ENCODE measurements around the gene WRAP73. TPM values are rescaled to one million over a fixed set of nuclear protein-coding genes. Genes with fewer than 3 reads are reported as not detected.

Gene WRAP73
- total RNA-seq, 1 experiment from 2014 or later: 25.3 TPM

- no peaks in the 10 kb centered on the region for H3K9me3 Mint-ChIP-seq (ENCODE audit: unreplicated experiment)
- no peaks in the 10 kb centered on the region for H3K27me3 Mint-ChIP-seq (ENCODE audit: insufficient read depth, unreplicated experiment)
- TF ChIP-seq, protein P1, sequence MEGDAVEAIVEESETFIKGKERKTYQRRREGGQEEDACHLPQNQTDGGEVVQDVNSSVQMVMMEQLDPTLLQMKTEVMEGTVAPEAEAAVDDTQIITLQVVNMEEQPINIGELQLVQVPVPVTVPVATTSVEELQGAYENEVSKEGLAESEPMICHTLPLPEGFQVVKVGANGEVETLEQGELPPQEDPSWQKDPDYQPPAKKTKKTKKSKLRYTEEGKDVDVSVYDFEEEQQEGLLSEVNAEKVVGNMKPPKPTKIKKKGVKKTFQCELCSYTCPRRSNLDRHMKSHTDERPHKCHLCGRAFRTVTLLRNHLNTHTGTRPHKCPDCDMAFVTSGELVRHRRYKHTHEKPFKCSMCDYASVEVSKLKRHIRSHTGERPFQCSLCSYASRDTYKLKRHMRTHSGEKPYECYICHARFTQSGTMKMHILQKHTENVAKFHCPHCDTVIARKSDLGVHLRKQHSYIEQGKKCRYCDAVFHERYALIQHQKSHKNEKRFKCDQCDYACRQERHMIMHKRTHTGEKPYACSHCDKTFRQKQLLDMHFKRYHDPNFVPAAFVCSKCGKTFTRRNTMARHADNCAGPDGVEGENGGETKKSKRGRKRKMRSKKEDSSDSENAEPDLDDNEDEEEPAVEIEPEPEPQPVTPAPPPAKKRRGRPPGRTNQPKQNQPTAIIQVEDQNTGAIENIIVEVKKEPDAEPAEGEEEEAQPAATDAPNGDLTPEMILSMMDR (IDR thresholded peaks at IDR 0.05; ENCODE audit: unreplicated experiment): no peak
- POLR2A ChIA-PET: no interaction called here
- DNase-seq (ENCODE audit: unreplicated experiment): no peak
- CTCF ChIA-PET: interaction anchor here (0.5 to 2.0 kb wide), 2 partner anchors 31 to 48 kb away, joined by 3 to 9 read pairs; no protein-coding TSS in a partner anchor
- peaks cover 32% of the 10 kb centered on the region for H3K4me1 Mint-ChIP-seq (ENCODE audit: insufficient read depth, unreplicated experiment)
- H3K27ac Mint-ChIP-seq (ENCODE audit: low read depth, unreplicated experiment): no peak overlapping the region
- intact Hi-C loops (cut with micrococcal nuclease): no loop called here
- H3K36me3 Mint-ChIP-seq (ENCODE audit: insufficient read depth, unreplicated experiment): peaks cover 7% of the 10 kb centered on the region
- H3K4me3 Mint-ChIP-seq (ENCODE audit: unreplicated experiment): no peak overlapping the region
- BruUV-seq (replicated peaks): no TSS peak
Measured at GRCh38 chr1:3693321-3693720, 43.4 kb upstream of the WRAP73 start.

DNA sequence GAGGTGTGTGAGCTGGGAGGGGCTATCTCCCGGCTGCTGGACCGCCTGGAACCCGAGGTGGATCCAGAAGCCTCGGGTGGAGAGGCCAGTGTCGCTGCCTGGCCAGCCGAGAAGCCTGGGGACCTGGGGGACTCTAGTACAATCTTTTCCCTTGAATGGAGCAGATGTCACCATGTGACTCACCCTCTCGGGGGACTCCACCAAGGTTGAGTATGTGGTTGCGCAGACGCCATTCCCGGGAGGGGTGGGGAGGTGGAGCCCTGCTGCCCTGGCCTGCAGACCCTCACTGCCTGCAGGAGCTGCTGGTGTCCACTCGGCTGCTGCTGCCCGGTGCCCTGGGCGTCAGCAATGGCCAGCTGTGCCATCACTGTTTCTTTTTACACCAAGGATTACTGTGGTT lies 42.7 kb upstream of the WRAP73 start:
- intact Hi-C loops (cut with micrococcal nuclease): no loop called here
- no peaks in the 10 kb centered on the region for H3K9me3 Mint-ChIP-seq (ENCODE audit: unreplicated experiment)
- no peak for DNase-seq (ENCODE audit: unreplicated experiment)
- no peak overlapping the region for H3K27ac Mint-ChIP-seq (ENCODE audit: low read depth, unreplicated experiment)
- H3K36me3 Mint-ChIP-seq (ENCODE audit: insufficient read depth, unreplicated experiment): peaks cover 7% of the 10 kb centered on the region
- POLR2A ChIA-PET: interaction anchor here (1.7 kb wide), 1 partner anchor 27 kb away, joined by 3 read pairs; no protein-coding TSS in a partner anchor
- H3K4me3 Mint-ChIP-seq (ENCODE audit: unreplicated experiment): no peak overlapping the region
- CTCF ChIA-PET: interaction anchor here (0.7 to 2.0 kb wide), 2 partner anchors 32 to 71 kb away, joined by 3 to 9 read pairs; no protein-coding TSS in a partner anchor
- no peaks in the 10 kb centered on the region for H3K27me3 Mint-ChIP-seq (ENCODE audit: insufficient read depth, unreplicated experiment)
- TF ChIP-seq, protein P1 (IDR thresholded peaks at IDR 0.05; ENCODE audit: unreplicated experiment): no peak
- H3K4me1 Mint-ChIP-seq (ENCODE audit: insufficient read depth, unreplicated experiment): peaks cover 25% of the 10 kb centered on the region
- BruUV-seq (replicated peaks): no TSS peak

GRCh38 chr1:3691421-3692204 lies 41.7 kb upstream of the WRAP73 start:
- intact Hi-C loops (cut with micrococcal nuclease): no loop called here
- ChIA-PET CTCF (interaction anchor here (0.7 to 2.0 kb wide), 5 partner anchors 11 to 151 kb away, joined by 3 to 9 read pairs (median 3); no protein-coding TSS in a partner anchor), POLR2A (interaction anchor here (1.7 kb wide), 2 partner anchors 25 to 28 kb away, joined by 3 to 8 read pairs; no protein-coding TSS in a partner anchor)
- DNase-seq (ENCODE audit: unreplicated experiment): no peak
- Mint-ChIP-seq H3K9me3 (ENCODE audit: unreplicated experiment) (no peaks in the 10 kb centered on the region), H3K36me3 (ENCODE audit: insufficient read depth, unreplicated experiment) (peaks cover 7% of the 10 kb centered on the region), H3K27ac (ENCODE audit: low read depth, unreplicated experiment) (no peak overlapping the region), H3K4me3 (ENCODE audit: unreplicated experiment) (no peak overlapping the region), H3K4me1 (ENCODE audit: insufficient read depth, unreplicated experiment) (peaks cover 24% of the 10 kb centered on the region), H3K27me3 (ENCODE audit: insufficient read depth, unreplicated experiment) (no peaks in the 10 kb centered on the region)
- TF ChIP-seq, protein P1 (IDR thresholded peaks at IDR 0.05; ENCODE audit: unreplicated experiment): no peak
- BruUV-seq (replicated peaks): no TSS peak

DNA sequence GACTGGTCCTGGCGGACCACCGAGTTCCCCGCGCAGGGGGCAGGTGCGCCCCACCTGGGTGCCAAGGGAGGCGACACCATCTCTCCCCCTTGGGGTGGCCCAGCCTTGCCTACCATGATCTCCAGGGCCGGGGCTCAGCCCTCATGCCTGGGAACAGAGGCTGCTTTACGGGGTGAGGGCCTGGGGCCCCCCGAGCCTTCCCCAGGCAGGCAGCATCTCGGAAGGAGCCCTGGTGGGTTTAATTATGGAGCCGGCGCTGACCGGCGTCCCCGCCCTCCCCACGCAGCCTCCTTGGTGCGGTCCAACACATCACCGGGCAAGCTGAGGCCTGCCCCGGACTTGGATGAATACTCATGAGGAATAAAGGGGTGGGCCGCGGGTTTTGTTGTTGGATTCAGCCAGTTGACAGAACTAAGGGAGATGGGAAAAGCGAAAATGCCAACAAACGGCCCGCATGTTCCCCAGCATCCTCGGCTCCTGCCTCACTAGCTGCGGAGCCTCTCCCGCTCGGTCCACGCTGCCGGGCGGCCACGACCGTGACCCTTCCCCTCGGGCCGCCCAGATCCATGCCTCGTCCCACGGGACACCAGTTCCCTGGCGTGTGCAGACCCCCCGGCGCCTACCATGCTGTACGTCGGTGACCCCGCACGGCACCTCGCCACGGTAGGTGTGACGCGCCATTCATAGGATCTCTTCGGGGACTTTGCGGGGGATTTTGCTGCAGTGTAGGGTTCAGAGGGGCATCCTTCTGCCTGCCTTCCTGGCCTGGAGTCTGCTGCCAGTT lies 40.6 kb upstream of the WRAP73 start:
- Mint-ChIP-seq H3K27ac (ENCODE audit: low read depth, unreplicated experiment) (peak overlapping the region; percentile 35), H3K9me3 (ENCODE audit: unreplicated experiment) (no peaks in the 10 kb centered on the region), H3K36me3 (ENCODE audit: insufficient read depth, unreplicated experiment) (peaks cover 7% of the 10 kb centered on the region), H3K4me3 (ENCODE audit: unreplicated experiment) (peak overlapping the region; percentile 56), H3K4me1 (ENCODE audit: insufficient read depth, unreplicated experiment) (peaks cover 20% of the 10 kb centered on the region), H3K27me3 (ENCODE audit: insufficient read depth, unreplicated experiment) (no peaks in the 10 kb centered on the region)
- peak; percentile 78 for DNase-seq (ENCODE audit: unreplicated experiment)
- BruUV-seq (replicated peaks): no TSS peak
- intact Hi-C loops (cut with micrococcal nuclease): no loop called here
- CTCF ChIA-PET: interaction anchor here (0.7 to 1.0 kb wide), 3 partner anchors 10 to 69 kb away, joined by 3 read pairs; no protein-coding TSS in a partner anchor
- POLR2A ChIA-PET: interaction anchor here (0.7 to 1.7 kb wide), 4 partner anchors 21 to 1278 kb away, joined by 3 to 8 read pairs (median 4); no protein-coding TSS in a partner anchor
- TF ChIP-seq, protein P1 (IDR thresholded peaks at IDR 0.05; ENCODE audit: unreplicated experiment): no peak
